GM21619 (cell line): ENCODE data around the gene MYBPC1.
"Not testable (repeated sequence)": the region's sequence is repeated elsewhere in the genome, so short reads cannot be mapped to it uniquely, and the experiment has no call there.

Experiments
- ATAC-seq: cut with Tn5 transposase; IDR thresholded peaks from one replicate; pipeline ENCODE4 v1.9.1; 2021; ENCODE audit not compliant: unreplicated experiment

The MYBPC1 gene

DNA sequence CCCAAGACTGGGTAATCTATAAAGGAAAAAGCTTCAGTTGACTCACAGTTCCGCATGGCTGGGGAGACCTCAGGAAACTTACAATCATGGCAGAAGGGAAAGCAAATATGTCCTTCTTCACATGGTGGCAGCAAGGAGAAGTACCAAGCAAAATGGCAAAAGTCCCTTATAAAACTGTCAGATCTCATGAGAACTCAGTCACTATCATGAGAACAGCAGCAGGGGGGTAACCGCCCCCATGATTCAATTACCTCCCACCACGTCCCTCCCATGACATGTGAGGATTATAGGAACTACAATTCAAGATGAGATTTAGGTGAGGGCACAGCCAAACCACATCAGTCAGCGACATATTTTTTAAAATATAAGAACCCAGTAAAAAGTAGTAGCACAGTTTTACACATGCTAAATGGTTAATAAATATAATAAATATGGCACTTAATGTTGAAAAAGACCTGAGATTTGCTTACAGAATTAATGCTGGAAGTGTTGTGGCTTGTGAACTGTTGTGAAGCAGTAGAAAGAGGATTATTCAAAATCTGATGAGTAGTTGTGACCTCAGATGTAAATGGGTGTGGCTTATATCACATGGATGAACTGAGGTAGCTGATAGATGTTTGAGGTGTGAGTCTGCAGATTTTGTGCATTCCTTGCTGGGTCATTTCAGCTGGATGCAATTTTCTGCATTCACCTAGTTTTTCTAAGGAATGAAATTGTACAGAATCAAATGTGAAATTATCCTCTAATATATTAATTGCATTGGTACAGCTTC is 55.8 kb downstream of the MYBPC1 start:
- ATAC-seq: no peak

DNA sequence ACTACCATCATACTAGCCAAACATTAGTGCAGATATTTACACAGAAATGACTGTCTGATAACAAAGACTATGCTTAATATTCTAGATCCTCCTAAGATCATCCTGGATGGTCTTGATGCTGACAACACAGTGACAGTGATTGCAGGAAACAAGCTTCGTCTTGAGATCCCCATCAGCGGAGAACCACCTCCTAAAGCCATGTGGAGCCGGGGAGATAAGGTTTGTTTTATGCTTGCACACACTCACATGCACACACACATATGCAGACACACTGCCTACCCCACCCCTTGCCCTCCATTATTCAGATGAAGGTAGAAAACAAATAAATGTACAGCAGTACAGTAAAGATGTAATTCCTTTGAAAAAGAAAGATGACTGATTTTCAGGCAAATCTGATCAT is 58.3 kb downstream of the MYBPC1 start:
- no peak for ATAC-seq

DNA sequence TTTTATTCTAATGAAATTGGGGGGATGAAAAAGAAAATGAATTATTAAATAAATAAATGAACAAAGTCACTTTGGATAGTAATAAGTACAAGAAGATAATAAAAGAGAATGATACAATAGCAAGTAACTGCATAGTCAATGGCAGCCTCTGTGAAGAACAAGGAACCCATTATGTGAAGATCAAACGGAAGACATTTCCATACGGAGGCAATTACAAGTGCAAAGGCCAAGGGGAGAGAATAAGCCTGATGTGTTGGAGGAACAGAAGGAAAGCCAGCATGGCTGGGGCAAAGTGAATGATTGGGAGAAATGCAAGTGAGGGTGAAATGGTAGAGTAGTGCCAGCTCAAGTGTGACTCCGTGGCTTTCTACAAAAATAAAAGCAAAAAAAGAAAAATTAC is 58.7 kb downstream of the MYBPC1 start:
- ATAC-seq: no peak

DNA sequence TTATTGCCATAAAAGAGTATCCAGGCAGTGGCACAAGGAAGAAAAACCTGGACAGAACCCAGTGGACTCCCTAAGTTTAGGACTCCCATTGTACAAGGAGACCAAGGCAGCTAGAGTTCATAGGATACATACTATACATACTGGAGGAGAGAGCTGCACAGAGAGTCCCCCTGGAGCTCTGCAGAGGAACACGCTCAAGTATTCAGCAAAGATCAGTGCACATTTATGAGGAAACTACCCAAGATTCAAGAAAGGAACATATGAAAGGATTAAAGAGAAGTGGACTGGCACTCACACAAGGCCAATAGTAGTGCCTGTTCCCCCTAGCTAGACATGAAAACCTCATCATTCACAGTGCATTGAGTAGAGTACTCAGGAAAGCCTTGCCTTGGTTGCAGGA is 59.7 kb downstream of the MYBPC1 start:
- no peak for ATAC-seq

DNA sequence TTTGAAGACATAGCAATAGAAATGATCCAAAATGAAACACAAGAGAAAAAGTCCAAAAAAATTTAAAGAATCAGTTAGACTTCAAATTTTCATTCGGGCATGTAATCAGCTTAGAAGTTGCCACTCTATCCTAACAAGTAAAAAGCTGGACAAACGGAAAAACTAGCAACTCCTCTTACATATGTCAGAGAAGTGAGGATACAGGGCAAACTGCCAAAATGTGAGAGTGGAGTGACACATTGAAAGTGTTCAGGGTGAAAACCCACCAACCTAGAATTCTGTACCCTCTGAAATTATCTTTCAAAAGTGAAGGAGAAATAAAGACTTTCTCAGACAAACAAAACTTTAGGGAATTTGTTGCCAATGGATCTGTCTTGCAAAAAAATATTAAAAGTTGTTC is 60.6 kb downstream of the MYBPC1 start:
- no peak for ATAC-seq

DNA sequence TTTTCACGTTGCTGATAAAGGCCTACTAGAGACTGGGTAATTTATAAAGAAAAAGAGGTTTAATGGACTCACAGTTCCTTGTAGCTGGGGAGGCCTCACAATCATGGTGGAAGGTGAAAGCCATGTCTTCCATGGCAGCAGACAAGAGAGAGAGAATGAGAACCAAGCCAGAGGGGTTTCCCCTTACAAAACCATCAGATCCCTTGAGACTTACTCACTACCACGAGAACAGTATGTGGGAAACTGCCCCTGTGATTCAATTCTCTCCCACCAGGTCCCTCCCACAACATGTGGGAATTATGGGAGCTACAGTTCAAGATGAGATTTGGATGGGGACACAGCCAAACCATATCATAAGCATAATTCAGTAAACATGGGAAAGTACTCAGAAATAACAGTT is 65.9 kb downstream of the MYBPC1 start:
- ATAC-seq: not testable (repeated sequence)

DNA sequence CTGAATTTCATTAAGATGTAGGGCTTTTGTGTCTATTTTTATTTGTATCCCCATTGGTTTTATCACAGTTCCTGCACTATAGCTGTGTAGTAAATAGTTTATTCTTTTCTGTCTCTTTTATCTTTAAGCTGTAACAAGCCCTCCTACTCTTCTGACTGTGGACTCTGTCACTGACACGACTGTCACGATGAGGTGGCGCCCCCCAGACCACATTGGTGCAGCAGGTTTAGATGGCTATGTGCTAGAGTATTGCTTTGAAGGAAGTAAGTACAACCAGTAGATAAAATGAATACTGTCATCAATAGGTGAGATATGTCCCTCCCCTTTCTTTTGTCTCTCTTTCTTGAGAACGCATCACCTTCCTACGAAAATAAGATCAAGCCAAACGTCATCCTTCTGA is 68.5 kb downstream of the MYBPC1 start:
- ATAC-seq: no peak

DNA sequence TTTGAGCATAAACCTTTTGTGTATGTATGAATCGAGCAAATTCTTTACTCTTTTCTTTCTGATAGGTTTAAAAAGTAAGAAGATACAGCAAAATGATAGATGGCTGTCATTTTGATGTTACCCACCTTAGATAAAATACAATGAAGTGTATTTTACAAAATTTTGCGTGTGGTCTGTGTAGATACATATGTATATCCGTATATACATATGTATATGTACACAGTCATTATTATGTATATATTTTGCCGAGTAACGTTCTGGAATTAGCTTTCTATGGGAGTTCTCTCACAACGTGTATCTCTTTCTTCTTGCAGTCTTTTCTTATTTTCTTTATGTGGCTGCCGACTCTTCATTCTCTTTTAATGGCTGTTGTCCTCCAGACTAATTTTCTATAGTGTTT is 70.2 kb downstream of the MYBPC1 start:
- ATAC-seq: no peak

DNA sequence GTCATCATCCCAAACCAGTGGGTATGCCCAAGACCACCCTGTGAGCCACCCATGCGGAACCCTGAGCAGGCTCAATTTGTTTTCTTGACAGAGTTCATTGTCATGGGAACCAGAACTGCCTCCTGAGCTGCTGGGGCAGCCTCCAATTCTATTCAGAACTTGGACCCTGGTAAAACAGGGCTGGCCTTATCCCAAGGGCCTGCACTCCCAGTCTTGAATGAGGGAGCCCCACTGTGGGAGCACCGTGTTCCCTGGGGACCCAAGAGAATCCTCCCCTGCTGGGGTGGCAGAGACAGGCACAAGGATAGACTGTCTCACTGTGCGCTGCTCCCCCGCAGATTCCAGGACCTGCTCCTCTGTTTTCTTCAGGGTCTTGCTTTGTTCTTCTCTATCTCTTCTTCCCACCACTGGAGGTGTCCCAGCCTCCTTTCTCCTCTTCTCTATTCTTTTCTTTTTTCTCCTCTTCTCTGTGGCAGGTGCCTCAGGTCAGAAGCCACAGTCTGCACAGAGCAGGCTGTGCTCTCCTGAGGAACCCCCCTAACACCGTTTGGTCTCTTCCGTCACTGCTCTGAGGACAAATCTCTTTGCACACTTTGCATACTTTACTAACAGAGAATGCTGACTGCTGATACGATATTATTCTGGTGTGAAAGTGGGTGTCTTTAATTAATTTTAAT is 71.4 kb downstream of the MYBPC1 start:
- no peak for ATAC-seq

DNA sequence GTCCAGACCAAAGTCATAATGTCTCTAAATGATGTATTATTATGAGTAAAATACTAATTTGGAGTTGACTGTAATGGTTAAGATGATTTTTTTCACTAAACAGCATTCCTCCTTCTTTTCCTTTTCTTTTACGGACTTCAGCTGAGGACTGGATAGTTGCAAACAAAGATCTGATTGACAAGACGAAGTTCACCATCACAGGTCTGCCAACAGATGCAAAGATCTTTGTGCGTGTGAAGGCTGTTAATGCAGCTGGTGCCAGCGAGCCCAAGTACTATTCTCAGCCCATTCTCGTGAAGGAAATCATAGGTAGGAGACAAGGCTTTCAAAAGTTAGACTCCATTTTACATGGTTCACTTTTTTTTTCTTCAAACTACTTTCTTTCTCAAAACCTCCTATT is 72.8 kb downstream of the MYBPC1 start:
- no peak for ATAC-seq

DNA sequence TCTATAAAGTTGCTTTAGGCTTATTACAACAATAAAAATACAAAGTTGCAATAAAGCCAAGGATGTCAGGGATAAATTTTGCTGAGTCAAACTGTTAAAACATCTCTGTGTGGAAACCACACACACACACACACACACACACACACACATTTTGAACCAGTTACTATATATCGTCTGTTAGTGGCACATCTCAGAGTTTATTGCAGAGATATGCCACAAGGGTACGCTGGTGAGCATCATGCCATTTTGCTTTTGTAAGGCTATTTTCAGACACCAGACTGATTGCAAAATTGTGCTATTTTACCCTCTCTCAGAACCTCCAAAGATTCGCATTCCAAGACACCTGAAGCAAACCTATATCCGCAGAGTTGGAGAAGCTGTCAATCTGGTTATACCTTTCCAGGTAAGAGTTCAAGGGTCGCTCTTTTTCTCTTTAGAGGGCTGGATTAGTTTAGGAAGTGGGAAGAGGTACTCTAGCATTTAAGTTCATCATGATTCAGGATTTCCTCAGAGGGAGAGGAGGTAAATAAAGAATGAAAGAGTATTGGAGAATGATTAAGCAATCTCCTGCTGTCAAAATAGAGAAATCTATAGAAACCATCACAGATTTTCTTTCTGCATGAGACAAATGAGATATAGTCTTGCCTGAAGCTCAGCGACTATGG is 75.4 kb downstream of the MYBPC1 start:
- ATAC-seq: no peak

DNA sequence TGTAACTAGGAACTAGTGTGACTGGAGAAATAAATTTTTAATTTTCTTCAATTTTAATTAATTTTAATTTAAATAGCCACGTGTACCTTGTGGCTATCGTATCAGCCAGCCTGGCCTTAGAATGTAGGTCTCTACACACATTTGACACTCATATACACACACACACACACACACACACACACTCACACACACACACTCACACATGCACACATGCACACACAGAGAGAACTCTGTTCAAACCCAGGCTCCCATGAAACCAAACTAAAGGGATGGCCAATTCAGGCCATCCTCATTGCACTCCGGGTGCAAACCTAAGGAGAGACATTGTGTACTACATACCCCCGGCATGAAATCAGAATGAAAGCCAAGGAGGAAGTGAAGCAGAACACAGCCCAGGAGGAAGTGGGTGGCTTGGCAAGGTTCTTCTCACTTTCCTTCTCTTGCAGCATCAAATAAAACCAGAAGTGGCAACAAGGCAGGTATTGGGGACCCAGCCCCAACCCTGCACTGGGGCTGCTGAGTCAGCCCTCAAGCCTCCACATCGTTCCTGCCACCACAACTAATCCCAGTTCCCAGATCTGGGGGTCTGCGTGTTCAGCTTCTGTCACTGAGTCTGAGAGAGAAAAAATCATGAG is 76.5 kb downstream of the MYBPC1 start:
- peak; percentile 82 for ATAC-seq

DNA sequence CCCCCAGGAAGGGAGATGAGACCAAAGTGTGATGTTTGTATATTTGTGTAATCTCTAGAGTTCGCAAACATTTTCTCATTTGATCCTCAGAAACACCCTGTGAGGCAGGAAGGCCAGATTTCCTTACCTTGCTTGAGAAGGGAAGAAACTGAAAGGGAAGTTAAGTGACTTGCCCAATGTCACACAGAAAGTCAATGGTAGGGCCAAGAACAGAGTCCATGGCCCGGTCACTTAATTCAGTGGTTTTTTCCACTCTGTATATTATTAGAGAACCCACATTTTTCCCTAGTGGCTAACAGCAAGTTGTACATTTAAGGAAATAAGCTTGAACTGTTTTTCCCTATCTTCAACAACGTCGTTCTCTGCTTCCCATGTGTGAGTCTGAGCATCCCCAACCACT is 77.1 kb downstream of the MYBPC1 start:
- peak; percentile 8 for ATAC-seq

DNA sequence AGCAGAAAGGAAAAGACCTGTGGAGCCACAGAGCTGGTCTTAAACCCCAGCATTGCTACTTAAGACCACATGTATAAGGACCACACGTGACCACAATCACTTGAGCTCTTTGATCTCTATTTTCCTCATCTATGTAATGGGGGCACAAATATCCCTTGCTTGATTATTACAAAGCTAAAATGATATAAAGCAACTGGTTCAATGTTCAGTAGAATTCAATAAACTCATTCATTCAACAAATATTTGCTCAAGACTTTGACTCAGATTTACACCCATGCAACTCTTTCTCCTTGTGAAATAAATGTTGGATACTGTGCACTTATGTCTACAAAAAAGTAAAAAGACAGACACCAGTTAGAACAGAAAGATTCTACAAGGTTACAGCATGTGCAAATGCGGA is 80.8 kb downstream of the MYBPC1 start:
- no peak for ATAC-seq

DNA sequence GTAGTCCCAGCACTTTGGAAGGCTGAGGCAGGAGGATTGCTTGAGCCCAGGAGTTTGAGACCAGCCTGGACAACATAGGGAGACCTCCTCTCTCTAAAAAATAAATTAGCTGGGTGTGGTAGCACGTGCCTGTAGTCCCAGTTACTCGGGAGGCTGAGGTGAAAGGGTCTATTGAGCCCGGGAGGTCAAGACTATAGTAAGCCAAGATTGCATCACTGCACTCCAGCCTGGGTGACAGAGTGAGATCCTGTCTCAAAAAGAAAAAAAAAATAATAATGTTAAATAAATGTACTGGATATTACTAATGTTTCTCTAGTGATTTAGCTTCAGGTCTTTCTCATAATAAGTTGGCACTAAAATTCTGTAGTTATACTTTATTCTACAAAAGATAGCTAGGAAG is 81.7 kb downstream of the MYBPC1 start:
- not testable (repeated sequence) for ATAC-seq

DNA sequence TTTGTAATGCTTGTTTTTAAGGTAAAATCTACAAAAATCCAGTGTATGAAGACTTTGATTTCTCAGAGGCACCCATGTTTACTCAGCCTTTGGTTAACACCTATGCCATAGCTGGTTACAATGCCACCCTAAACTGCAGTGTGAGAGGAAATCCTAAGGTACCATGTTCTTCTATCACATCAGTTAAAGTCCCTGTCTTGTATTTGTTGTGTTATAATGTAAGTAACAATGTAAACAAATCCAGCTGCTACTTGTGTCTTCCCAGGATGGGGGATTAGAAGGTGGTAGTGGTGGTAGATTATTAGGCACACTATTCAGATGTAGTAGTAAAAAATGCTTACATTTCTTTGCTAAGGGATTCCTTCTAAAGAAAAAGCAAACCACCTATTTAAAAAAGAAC is 83.3 kb downstream of the MYBPC1 start:
- ATAC-seq: no peak

DNA sequence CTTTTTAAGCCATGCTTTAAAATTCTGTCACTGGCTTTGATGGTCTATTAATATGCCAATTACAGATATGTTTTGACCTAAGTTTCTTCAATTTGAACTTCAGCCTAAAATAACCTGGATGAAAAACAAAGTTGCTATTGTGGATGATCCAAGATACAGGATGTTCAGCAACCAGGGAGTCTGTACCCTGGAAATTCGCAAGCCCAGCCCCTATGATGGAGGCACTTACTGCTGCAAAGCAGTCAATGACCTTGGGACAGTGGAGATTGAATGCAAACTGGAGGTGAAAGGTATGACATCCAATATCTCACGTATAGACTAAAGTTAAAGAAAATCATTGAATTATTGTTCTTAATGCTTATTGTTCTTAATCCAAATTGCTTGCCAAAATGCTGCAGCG is 85.5 kb downstream of the MYBPC1 start:
- ATAC-seq: no peak

DNA sequence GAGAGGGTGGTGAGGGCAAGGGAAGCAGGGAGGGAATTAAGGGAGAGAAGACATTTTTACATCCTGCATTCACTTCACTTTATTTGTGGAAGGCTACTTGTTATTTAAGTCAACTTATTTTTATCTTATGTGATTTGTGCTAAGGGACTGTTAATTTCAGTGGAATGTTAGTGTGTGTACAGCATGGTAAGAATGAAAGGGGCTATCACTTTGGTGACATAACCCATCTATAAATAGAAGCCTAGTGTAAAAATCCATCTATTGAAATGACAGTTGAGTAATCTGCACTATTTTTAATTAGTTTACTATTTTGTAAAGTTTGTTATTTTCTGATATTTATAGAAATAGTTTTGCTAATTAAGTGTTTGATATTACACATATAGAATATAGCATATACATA is 85.9 kb downstream of the MYBPC1 start:
- no peak for ATAC-seq

DNA sequence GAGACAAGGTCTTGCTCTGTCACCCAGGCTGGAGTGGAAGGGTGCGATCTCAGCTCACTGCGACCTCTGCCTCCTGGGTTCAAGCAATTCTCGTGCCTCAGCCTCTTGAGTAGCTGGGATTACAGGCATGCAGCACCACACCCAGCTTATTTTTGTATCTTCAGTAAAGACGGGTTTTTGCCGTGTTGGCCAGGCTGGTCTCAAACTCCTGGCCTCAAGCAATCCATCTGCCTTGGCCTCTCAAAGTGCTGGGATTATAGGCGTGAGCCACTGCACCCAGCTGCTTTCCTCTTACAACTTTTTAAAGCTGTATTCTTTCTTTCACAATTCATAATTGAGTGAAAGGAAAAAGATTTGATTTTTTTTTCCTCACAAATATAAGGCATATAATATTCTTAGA is 86.9 kb downstream of the MYBPC1 start:
- ATAC-seq: not testable (repeated sequence)

DNA sequence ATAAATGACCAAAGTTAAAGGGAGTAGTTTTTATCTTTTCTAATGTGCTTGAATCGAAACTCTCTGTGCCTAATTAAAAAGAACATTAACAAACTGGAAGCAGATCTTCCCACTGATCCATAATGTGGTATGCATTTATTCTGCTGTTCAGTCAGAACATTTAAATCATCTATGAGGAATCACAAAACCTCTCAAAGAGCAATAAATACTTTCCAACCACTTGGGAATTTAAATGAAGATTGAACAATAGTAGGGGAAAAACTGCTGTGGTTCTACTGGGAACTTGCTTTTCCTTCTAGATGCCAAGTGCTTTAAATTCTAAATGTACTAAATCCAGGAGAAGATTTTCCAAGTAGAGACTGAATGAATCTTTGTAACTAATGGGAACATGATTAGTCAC is 90.3 kb downstream of the MYBPC1 start:
- no peak for ATAC-seq

DNA sequence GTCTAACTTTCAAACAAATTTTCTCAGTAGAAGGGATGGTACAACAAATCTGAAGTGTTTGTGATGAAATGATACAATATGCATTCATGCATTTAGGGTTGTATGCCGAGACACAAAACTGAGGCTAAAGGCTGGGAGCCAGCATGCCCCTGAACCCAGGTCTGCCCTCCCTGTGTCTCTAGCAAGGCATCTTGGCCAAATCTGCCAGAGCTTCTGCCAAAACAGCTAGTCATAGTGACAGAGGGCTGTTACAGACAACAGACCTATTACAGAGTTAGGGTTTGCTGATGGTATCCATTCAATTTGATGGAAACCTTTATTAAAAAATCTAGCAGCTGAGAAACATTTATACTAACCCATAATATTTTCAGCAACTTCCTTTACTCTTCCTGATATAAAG is 91.4 kb downstream of the MYBPC1 start:
- no peak for ATAC-seq
